Measurements from ENCODE around the gene EPAS1.

The EPAS1 gene

GRCh38 chr2:46296840-46297545 lies at the start of gene EPAS1:
TSS of gene EPAS1 (plus strand) at chr2:46297407. CDS start at chr2:46297912, 505 bp downstream.
- peak; percentile 71 for DNase-seq (ENCODE audit: low spot score)

GRCh38 chr2:46248171-46248570 lies 49.0 kb upstream of the EPAS1 start:
- DNase-seq (ENCODE audit: low spot score) = no peak

- DNase-seq (ENCODE audit: low spot score) = no peak
These were observed 47.6 kb upstream of the EPAS1 start for GRCh38 chr2:46249654-46250053.

DNA sequence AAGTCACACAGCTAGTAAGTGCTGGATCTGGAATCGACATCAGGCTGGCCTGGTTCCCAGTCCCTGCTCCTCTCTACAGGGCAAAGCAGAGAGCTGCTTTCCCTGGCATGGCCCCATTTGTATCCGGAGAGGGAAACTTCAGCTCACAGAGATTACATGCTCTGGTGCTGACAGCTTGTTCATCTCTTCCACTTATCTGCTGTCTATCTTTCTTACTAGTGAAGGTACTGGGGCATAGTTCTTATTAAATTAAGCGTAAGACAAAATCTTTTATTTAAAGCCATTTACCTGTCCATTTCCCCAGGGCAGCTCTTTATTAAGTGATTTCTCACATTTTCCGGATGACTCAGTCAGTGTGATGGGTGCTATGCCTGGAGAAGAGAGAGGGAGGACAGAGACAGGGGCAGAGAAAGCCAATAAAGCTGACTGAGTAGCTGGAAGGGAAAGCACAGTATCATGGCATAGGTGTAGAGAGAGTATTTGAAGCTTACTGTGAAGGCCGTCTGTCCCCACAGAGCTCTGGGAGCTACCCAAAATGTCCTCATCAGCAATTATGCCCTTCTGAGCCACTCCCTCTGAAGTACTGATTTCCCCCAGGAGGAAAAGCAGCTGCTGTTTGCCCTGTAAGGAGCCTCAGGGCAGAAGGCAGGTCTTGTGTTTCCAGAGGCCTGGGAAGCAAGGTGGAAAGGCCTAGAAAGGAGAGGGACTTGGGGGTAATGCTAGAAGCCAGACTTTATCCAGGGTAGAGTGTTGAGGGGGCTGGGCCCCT lies 44.1 kb upstream of the EPAS1 start:
- DNase-seq (ENCODE audit: low spot score) = no peak

DNA sequence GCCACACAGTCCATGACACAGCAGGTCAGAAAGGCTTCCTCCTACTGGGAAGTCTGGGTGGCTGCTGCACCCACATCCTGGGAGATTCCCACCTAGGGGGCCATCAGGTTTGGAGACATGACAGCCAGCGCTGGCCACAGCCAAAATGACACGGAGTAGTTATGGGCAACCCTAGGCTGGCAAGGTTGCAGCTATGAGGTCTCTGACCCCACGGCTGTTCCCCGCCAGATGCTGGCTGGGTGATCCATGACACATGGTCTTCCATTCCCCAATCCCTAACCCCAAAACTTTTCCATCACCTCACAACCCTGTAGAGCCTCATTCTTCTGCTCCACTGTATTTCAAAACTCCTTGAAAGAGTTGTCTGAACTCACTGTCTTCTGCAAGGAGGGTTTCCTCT lies 42.7 kb upstream of the EPAS1 start:
- DNase-seq (ENCODE audit: low spot score) = no peak

- no peak for DNase-seq (ENCODE audit: low spot score)
These were observed 40.6 kb upstream of the EPAS1 start for GRCh38 chr2:46256563-46257142.

GRCh38 chr2:46257476-46257875 lies 39.7 kb upstream of the EPAS1 start:
- no peak for DNase-seq (ENCODE audit: low spot score)

DNA sequence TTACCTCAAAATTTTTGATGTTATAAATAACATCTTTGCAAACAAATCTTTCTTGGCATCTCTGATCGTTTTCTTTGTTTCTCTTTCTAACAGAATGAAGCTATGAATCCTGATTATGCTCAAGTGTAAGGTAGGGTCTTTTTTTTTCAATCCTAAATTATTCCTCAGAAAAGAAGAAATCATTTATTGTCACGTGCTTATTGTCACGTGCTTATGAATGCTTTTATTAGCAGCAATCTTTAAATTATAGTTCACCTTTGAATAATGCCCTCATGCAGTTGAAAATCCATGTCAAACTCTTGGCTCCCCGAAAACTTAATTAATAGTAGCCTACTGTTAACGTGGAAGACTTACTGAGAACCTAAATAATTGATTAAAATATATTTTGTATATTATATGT lies 39.2 kb upstream of the EPAS1 start:
- DNase-seq (ENCODE audit: low spot score) = no peak

GRCh38 chr2:46258937-46259776 lies 38.0 kb upstream of the EPAS1 start:
- DNase-seq (ENCODE audit: low spot score) = no peak

- no peak for DNase-seq (ENCODE audit: low spot score)
These were observed 37.4 kb upstream of the EPAS1 start for GRCh38 chr2:46259777-46260168.

GRCh38 chr2:46260305-46260704 lies 36.9 kb upstream of the EPAS1 start:
- no peak for DNase-seq (ENCODE audit: low spot score)

- no peak for DNase-seq (ENCODE audit: low spot score)
These were observed 34.8 kb upstream of the EPAS1 start for GRCh38 chr2:46262248-46262938.

DNA sequence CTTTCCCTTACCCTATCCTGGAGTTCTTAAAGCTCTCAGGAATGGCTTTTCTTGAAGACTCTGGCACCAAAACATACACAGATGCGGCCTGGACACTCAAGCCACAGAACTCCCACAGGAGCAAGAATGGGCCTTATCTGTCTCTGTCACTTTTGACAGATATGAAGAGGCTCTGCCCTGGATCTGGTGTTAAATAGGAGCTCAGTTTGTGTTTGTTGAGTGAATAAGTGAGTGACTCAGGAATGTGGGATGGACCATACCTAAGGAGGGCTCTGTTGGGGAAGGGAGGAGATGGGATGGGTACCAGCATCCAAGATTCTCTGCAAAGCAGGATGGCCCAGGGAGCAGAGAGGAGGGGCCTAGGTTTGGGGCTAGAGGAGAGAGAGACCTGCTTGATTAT lies 33.9 kb upstream of the EPAS1 start:
- no peak for DNase-seq (ENCODE audit: low spot score)

- DNase-seq (ENCODE audit: low spot score) = no peak
These were observed 32.8 kb upstream of the EPAS1 start for GRCh38 chr2:46264447-46264846.

DNA sequence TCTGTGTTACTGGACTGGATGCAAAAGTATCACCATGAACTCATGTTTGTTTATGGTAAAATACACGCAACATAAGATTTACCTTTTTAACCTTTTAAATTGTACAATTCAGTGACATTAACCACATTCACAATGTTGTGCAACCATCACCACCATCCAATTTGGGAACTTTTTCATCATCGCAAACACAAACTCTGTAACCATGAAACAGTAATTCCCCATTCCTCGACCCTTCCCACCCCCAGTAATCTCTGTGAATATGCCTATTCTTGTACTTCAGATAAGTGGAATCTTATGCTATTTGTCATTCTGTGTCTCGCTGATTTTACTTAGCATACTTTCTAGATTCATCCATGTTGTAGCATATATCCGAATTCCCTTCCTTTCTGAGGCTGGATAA lies 31.1 kb upstream of the EPAS1 start:
- DNase-seq (ENCODE audit: low spot score) = no peak

DNA sequence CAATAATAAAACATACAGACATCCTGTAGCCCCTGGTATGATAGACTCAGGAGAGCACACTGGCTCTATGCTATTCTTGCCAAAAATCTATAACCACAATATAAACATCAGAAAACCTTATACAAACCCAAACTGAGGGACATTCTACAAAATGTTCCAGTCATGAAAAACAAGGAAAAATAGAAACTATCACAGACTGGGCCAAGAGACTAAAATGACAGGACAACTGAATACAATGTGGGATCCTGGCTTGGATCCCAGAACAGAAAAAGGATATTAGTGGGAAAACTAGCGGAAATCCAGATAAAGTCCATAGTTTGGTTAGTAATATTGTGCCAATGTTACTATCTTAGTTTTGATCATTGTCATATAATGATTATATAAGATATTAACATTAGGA lies 29.6 kb upstream of the EPAS1 start:
- DNase-seq (ENCODE audit: low spot score) = no peak

- DNase-seq (ENCODE audit: low spot score) = peak; percentile 31
These were observed 29.0 kb upstream of the EPAS1 start for GRCh38 chr2:46268196-46268595.

DNA sequence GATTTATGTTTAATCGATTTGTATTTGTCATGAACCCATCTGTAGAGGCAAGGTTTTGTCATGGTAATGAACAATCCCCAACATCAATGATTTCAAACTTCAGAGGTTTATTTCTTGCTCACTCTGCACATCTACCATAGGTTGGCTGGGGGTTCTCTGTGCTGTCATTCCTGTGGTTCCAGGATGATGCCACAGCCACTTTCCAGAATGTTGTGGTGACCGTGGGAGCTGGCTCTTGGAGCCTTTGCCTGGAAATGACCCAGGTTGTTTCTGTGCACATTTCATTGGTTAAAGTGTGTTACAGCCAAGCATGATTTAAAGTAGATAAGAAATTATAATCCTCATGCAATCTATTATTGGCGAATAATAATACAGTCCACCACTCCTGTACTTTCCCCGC lies 28.2 kb upstream of the EPAS1 start:
- no peak for DNase-seq (ENCODE audit: low spot score)

DNA sequence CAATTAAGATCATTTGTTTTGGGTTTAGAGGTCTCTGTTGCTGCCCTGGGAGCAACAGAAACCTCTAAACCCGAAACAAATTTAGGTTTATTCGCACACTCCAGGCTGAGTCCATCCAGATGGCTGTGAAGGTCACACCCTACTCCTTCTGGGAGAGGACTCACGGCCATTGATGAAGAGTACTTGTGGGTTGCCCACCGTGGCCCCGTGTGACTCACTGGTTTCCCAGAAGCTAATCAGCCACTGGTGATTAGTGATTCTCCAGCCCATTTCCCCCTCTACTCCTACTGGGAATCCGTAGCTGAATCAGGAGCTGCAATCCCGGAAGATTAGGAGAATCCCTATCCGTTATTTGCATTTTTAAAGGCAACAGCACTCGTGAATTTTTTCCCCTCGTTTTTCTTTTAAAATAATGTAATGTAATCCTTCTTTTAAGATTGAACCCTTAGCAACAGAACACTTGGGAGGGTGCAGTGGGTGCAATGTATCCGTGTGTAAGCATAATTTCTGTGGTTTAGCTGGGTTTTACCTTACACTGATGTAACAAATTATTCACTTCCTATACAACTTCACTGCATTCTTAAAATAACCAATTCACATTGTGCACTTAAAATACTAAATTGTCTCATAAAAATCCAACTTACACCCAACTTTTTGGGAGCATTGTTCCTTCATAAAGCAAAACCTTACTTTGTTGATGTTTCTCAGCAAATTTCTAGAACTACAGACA lies 27.5 kb upstream of the EPAS1 start:
- no peak for DNase-seq (ENCODE audit: low spot score)

- no peak for DNase-seq (ENCODE audit: low spot score)
These were observed 26.8 kb upstream of the EPAS1 start for GRCh38 chr2:46270384-46270783.

GRCh38 chr2:46273225-46273863 lies 23.9 kb upstream of the EPAS1 start:
- no peak for DNase-seq (ENCODE audit: low spot score)
